Stimulated activated CD8-positive, alpha-beta memory T cell treated with anti-CD3 and anti-CD28 coated beads, Interleukin-12 subunit alpha, Interleukin-12 subunit beta, amount 100 ng/mL, for 24 hours (primary cell): ENCODE measurements around the gene NXF1.
"Not testable (repeated sequence)": the region's sequence is repeated elsewhere in the genome, so short reads cannot be mapped to it uniquely, and the experiment has no call there.

Source experiments
- DNase-seq: peaks from one replicate; pipeline ENCODE4 v3.0.0-alpha.2; 2020; ENCODE audit errors: extremely low read depth

NXF1 gene

DNA sequence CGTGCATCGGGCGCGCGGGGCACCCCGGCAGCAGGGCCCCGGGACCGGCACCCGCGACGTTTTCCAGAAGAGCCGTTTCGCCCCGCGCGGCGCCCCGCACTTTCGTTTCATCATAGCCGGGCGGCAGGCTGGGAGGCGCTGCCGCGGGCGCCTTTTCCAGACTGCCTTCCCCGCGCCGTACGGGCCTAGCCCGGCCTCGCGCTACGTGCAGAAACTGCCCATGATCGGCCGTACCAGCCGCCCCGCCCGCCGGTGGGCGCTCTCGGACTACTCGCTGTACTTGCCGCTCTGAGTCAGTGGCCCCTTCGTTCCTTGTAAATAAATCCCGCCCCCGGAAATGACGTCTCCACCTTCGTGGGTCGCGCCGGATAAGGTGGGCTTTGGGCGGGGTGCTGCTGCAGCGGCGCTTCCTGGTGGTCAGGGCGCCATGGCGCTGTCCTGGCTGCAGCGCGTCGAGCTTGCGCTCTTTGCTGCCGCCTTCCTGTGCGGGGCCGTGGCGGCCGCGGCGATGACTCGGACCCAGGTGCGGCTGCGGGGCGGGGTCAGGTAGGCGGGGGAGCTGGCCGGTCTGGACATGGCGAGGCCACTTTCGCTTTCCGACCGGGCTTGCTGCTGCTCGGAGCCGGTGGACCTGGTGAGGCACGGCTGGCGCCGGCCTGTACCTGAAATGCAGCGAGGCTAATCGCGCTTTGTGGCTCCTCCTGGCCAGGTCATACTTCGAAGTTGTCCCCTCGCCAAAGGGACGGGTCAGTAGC lies 18.1 kb downstream of the NXF1 start, which contains the start of gene TMEM179B:
Gene TMEM179B, plus strand, starts transcription at position 398 of the 755 bp plus-strand sequence. Its CDS starts 30 bp downstream, at position 428.
- DNase-seq = peak; percentile 97

DNA sequence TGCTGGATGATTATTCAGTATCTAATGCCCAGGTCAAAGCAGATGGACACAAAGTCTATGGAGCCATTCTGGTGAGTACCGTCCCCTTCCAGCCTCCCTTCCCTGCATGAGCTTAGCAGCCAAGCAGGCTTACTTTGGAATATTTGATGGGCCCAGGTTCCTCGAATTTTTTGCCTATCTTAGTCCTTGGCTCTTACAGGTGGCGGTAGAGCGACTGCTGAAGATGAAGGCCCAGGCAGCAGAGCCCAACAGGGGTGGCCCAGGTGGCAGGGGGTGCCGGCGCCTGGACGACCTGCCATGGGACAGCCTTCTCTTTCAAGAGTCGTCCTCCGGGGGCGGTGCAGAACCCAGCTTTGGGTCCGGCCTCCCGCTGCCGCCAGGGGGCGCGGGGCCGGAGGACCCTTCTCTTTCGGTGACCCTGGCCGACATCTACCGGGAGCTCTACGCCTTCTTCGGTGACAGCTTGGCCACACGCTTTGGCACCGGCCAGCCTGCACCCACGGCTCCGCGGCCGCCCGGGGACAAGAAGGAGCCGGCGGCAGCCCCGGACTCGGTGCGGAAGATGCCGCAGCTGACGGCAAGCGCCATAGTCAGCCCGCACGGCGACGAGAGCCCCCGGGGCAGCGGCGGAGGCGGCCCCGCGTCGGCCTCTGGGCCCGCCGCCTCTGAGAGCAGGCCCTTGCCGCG lies 18.8 kb downstream of the NXF1 start:
- peak; percentile 67 for DNase-seq

DNA sequence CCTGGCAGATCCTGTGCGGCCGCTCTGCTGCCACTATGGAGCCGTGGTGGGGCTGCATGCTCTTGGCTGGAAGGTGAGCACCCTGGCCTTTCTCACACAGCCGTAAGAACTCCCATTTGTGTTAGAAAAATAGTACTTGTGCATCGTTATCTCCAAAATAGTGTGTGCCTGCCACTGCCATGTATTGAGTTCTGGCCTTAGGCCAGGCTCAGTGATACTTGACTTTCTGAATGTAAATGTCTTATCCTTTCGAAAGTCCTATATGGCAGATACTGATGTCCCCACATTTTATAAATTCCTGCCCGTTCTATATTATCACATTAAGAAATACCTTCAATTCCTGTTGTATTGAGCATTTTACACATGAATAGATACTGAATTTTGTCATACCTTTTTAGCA lies 22.5 kb downstream of the NXF1 start:
- DNase-seq = no peak

DNA sequence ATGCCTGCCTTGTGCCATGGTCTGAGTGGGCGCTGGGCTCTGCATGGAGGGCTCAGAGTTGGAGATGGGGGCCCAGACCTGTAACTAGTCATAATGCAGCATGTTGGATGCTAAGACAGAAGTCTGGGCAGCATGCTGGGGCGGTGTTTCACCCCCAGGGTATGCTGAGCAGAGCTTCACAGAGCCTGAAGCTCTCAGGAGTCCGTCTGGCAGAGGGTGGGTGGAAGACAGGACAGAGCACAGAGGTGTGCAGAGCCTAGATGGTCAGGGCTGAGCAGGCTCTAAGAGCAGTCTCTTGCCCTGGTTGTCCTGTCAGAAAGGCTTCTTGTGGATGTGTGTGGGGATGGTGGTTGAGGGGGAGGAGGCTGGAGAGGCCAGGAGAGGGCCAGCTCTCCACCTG lies 26.8 kb downstream of the NXF1 start:
- no peak for DNase-seq

DNA sequence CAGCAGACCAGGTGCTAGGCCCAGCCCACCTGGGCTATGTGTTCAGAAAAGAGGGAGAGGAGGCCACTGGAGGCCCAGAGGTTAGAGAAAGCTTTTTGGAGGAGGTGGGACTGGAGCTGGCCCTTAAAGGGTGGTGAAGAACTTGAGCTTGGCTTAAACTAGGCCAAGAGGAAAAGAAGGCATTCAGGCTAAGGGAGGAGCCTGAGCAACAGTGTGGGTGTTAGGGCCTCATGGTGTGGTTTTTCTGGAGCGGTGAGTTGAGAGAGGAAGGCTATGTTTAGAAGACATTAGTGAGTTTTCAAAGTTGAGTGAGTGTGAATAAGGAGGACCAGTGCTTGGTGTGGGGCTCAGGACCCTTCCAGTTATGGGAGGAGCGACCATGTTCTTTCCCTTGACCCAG lies 27.9 kb downstream of the NXF1 start:
- no peak for DNase-seq

DNA sequence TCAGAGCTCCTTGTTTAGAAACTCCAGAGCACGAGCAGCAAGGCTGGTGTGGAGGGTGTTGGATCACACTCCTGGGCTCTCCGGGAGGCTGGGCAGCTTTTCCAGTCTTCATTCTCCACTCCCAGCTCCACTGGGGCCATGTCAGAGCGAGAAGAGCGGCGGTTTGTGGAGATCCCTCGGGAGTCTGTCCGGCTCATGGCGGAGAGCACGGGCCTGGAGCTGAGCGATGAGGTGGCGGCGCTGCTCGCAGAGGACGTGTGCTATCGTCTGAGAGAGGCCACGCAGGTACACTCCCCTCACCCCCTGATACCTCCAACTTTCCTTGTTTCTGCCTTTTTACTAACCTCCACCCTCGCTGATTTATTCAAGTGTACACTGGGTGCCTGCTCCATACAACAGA lies 29.6 kb downstream of the NXF1 start:
- no peak for DNase-seq

DNA sequence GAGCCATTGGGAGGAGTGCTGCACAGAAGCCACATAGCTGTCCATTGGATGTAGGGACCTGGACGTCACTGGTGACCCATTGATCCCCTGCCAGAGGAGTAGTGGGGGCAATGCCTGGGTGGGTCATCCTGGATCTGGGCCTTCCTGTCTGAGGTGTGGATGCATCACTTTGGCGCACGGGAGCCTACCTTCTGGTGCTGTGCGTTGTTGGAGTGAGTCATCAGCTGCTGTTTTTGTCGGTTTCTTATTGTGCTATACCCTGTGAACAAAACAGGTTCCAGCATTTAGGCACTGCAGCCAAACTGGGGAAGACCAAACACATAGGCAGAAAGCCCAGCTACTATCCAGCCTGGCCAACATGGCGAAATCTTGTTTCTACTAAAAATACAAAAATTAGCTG lies 30.8 kb downstream of the NXF1 start:
- no peak for DNase-seq

DNA sequence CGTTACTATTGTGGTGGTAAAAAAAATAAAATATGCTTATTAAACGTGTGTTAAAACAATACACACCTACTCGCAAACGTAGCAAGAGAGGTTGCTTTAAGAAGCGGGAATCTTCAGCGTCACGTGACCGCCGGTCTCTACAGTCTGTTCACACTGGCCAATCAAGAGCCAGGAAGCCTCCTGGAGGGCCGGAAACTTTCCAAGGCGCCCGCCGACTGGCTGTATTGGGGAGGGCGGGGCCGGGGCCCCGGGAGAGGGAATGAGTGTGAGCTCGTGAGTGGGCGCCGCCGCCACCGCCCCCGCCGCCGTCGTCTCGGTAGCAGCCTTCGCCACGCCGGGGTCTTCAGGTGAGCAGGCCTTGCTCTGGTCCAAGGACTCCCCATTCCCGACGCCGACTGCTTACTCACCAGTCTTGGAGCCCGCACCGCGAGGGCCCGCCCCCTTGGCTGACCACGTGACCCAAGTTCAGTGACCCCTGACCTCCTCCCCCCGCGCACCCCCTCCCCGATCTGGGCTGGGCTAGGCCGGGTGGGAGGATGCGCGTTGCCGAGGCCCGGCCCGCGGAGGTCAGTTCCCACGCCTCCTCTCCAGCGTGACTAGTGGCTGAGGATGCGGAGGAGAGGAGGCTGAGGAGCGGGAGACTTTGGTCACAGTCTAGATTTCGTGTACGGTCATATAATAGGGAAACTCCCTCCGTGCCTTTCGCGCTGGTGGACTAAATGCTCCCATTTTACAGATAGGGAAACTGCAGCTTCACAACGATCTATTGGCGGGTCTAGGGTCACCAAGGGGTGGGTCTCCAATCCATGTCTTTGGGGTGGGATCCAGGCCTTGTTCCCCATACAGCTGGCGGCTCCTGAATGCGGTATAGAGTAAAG lies 33.9 kb downstream of the NXF1 start, which contains the start of gene TAF6L:
Gene TAF6L, plus strand, starts transcription at position 253 of the 878 bp plus-strand sequence. CDS start 4,388 bp downstream, outside the sequence.
- DNase-seq = peak; percentile 85

DNA sequence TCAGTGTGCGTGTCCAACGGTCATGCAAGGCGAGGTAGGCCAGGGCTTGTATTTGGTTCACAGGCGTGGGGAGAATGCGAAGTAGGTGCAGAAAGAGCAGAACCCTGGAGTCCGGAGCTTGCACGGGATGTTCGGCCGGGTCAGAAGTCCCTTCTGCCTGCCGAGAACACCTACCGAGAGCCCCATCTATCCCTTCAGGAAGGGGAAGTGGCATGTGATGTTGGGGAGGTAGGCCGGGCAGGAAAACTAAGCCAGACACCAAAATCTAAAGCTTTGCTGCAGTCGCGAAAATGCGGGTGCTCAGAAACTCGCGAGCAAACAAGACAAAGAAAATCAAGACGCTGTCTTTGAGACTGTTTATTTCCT lies 34.5 kb downstream of the NXF1 start:
- no peak for DNase-seq

DNA sequence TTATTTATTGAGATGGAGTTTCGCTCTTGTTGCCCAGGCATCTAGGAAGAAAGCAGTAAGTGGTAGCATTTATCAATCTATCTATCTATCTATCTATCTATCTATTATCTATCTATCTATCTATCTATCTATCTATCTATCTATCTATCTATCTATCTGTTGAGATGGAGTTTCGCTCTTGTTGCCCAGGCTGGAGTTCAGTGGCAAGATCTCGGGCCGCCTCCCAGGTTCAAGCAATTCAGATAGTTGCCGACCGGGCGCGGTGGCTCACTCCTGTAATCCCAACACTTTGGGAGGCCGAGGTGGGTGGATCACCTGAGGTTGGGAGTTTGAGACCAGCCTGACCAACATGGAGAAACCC lies 44.4 kb downstream of the NXF1 start:
- DNase-seq = not testable (repeated sequence)

DNA sequence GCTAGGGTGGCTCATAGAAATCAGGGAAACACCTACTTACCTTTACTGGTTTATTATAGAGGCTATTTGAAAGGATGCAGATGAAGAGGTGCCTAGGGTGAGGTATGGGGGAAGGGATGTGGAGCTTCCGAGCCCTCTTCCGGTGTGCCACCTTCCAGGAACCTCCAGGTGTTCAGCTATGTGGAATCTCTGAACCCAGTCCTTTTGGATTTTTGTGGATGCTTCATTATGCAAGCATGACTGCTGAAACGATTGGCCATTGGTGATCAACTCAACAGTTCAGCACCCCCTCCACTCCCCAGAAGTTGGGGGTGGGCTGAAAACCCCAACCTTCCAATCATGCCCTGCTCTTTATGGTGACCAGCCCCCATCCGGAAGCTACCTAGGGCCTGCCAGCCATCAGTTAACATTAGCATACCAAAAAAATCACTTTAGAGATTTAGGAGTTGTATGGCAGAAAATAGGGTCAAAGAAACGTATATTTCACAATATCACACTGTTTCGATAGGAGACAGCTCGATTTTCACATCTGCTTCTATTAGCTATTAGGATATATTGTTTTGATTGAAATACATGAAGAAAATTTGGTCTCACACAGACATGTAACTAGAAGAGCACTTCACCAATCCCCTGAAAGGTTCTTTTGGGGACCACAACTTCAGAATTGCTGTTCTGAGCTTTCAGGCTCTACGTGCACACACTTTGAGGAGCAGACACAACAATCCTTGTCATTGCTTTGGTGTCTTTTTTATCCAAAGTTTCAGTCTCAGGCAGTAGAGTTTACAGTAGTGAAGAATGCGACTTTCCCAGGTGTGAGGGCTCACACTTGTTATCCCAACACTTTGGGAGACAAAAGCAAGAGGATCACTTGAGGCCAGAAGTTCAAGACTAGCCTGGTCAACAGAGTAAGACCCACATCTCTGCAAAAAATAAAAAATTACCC lies 47.1 kb downstream of the NXF1 start:
- DNase-seq = no peak

DNA sequence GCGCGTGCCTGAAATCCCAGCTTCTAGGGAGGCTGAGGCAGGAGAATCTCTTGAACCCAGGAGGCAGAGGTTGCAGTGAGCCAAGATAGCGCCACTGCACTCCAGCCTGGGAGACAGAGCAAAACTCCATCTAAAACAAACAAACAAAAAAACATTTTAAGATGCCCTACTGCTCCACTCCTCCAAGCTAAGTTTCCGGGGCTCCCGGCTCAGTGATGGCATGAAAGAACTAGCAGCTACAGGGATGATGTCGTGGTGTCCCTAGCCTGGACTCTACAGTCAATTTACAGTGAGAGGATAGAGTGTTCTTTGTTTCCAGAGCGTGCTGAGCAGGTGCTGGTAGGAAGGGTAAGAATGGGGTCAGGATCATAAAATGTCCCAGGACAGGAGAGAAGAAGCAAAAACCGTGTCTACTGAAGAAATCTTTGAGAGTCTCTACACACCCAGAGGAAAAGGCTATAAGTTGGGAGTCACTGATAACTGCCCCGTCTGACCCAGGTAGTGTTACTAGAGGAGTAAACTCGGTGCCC lies 50.1 kb downstream of the NXF1 start:
- no peak for DNase-seq

DNA sequence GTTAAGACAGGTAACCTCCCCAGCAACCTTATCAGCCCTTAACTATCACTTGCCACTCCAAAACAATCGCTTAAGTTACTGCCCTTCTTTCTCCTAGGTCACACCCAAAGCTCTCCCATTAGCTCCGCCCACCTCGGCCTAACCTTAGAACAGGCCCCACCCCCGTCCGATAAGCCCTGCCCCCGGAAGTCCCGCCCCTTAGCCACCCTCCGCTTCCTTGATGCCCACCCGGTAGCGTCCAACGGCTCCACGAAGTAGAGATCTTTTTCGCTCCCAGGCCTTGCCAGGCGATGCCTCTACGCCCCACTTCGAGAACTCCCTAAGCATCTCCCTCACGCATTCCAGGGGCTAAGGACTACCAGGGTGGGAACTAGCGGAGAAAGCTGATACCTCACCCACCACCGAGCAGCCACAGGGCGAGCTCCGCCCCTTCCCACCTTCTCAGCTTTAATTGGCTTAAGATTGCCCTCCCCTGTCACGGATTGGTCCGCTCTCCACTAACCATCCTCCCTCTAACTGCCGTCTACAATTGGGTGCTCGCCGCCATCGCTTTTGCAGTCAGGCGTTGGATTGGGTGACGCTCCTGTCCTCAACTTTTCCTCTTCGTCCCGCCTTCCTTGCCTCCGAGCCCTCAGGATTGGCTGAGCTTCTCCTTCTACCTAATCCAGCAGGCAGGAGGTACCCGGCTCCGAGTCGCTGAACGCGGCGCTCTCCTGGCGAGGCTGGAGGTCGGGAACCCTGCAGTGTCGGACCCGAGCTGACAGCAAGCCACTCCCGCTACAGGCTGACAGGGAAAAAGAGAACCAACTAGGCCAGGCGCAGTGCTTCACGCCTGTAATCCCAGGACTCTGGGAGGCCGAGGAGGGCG lies 51.3 kb downstream of the NXF1 start, which contains the start of gene ZBTB3:
Gene ZBTB3, minus strand, starts transcription at position 425 of the 868 bp plus-strand sequence. CDS start 496 bp downstream, outside the sequence.
- peak; percentile 93 for DNase-seq

DNA sequence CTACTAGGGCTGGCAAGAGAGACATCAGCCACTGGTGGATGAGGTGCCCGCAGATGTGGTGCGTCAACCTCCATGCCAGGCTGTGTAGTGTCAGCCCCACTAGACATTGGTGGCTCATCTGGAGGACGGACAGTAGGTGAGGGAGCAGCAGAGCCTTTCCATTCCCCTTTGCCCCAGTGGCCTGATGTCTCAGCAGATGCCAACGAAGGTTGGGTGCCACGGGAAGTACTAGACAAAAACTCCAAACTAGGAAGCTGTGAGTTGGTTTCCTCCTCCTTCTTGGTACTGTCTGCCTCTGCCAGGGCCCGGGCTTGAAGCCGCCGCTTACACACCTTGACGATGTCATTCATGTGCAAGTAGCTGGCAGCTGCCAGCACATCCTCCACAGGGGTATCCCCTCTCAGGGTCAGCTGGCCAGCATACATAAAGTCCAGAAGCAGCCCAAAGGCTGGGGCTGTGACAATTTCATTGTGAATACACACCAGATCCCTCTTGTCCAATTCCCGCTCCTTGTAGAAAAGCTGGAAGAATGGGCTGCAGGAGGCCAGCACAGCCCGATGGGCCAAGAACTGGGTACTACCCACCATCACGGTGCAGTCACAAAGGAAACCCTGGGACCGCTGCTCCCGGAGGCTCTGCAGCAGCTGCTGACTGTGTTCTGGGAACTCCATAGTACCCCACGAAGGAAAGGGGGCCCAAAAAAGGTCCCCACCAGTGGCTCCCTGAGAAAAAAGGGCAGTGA lies 52.1 kb downstream of the NXF1 start:
- no peak for DNase-seq

DNA sequence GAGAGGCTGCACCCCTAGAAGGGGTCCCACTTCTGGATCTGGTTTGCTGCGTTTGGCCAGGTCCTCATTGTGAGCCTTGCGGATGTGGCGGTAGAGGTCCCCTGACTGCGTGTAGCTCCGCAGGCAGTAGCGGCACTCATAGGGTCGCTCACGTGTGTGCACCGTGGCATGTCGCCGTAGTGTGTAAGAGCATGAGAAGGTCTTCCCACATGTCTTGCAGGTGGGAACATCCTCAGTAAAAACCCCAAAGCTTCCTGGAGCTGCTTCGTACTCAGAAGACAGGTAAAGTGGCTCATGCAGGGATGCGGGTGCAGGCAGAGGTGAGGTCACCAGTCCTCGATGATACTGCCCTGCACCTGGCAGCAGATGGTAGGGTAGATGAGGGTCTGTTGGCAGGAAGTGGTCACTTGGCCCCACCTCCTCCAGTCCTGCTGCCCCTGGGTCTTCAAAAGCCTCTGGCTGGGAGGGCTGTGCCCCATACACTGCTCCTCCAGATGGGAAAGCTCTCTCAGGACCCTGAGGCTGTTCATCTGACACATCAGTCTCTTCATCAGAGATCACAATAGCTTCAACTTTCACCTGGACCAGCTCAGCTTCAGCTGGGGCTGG lies 53.0 kb downstream of the NXF1 start:
- no peak for DNase-seq

DNA sequence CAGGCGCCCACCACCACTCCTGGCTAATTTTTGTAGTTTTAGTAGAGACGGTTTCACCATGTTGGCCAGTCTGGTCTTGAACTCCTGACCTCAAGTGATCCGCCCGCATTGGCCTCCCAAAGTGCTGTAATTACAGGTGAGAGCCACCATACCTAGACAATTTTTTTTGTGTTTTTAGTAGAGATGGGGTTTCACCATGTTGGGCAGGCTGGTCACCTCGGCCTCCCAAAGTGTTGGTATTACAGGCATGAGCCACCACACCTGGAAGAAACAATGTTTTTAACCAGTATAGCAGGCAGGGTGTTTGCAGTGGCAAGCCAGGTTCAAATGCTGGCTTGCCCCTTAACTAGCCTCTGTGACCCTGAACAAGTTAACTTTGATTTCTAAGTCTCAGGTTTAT lies 55.3 kb downstream of the NXF1 start:
- DNase-seq = not testable (repeated sequence)

DNA sequence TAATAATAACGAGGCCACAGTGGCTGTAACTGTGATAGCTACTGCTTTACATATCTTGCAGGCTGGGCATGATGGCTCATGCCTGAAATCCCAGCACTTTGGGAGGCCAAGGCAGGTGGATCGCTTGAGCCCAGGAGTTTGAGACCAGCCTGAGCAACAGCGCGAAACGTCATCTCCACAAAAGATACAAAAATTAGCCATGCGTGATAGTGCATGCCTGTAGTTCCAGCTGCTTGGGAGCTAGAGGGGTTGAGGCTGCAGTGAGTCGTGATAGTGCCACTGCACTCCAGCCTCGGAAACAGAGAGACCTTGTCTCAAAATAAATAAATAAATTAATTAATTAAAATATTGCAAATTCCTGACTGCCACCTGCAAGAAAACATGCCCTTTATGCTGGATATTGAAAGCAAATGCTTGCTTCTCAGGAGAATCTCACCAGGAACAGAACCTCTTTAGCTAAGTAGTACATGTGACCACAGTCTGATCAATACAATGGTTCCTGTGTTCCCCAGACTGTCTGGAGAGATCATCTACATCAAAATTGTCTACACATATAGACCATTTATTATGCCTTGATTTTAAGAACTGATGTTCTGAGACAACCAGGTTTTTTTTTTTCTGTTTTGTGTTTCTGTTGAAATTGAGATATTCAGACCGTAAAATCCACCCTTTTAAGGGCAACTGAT lies 57.6 kb downstream of the NXF1 start:
- no peak for DNase-seq
